GM18526 (cell line): ENCODE measurements around the gene SNCA.

Experiments used
- POLR2A ChIP-seq: IDR thresholded peaks from 3 replicates; pipeline ENCODE4 v1.6.1; 2011; ENCODE audit not compliant: insufficient read length; ENCODE audit errors: extremely low read depth

The SNCA gene

DNA sequence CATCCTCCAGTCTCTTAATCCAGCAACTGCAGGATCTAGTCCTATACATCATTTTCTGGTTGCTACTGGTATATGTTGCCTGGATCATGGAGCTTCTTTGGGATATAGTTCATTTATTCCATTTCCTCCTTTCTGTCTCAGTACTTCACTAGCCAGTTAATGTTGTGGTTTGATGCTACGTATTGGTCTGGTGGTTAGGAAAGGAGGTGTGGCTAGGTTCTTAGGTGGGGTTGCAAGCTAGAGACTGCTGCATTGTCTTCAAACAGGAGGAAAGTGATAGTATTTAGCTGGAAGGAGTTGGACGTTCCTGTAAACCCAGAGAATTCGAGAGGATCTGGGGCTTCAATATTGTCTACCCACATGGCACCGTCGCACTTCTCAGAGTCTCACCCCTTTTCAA lies 129.5 kb downstream of the SNCA start:
- TF ChIP-seq POLR2A = no peak

DNA sequence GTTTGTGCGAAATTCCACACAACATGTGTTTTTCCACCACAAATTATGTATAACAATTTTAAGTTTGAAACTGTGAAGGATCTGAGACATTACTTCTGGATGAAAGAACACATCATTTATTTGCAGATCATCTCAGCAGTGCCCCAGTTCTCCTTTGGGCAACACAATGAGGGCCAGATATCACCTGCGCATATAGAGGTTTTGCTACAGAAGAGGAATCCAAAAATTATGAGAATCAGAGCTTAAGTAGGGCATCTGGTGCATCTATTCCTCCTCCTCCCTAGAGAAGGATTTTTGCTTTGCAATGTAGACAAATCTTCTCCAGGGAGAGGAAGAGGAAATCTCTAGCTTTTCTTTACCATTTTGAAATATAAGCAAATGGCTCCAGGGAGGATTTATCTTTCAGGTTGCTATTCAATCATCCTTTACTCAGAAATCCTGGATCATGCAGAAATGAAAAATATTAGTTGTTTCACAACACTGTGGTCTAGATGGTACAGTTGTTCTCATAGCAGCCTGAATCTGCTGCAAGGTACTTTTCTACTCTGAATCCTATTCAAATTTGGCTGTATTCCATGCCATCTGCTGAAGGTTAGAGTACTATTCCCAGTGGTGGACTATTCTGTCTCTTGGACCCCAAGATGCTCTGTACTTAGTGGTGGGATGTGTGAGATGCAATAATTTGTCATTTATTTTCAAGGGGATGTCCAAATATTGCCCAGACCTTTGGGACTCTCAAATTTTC lies 132.1 kb downstream of the SNCA start:
- no peak for TF ChIP-seq POLR2A

DNA sequence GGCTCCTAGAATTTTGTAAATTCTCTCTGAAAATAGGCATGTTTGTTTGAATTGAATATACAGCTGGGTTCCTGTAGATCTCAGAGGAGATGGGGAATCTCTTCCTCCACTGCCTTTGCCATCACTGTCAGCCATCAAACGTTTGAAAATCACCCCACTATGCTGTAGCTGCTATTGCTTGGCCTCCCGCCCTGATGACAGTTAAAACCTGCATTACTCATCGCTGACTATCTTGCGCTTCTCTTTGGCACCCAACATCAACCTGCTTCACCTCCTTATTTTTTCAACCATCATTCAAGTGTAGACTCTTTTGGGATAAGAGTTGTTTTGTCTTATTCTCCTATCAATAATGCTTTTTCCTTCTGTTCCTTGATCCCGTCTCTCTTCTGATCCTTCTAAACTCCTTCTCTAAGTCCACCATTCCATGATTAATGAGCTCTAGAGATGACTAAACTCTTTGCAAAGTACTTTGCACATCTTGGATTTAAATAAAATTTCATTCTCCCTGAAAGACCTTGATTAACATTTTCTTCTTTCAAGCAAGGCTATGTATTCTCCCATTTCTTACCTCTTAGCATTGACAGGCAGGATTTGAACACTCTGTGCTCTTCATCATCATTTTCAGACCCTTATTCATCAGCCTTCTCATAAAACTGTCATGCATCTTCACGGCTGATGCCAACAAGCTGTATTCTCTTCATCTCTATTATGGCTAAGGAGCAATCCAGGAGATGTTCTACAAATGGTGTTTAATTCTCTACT lies 133.0 kb downstream of the SNCA start:
- TF ChIP-seq POLR2A = no peak

DNA sequence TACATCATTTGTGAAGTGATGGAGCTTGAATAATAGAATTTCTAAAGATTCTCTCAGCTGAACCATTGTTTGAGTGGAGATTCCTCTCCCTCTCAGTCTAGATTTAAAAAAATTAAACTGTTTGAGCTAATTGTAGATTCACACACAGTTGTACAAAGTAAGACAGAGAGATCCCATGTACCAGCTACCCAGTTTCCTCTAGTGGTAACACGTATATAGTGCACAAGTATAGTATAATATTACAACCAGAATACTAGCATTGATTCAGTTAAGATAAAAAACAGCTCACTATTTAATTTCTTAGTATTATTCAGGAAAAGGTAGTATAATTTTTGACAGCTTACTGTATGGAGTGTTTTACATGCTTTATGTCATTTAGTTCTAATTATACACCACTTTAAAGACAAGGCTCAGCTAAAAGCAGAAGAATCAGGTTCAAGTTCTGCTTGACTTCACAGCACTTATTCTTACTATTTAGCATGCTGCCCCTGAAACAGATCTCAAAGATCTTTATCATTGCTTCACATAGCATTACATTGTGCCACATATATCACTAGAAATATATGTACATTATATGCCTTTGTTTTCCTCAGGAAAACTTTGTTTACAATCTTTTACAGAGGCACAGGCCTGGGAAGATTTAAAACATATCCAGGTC lies 136.1 kb downstream of the SNCA start:
- TF ChIP-seq POLR2A = no peak

DNA sequence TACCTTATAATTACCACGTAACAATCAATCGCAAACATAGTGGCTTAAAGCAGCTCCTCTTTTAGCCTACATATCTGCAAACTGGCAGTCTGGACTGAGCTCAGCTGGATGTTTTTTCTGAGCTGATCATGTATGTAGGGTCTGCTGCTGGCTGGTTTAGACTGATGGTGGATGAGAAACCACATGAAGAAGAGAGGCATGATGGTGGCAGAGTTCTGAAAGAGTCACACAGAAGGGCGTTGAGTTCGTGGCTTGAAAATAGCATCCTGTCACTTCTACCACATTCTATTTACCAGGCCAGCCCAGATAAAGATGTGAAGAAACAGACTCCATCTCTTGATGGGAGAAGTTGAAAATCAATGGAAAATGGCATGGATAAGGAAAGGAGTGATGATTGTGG lies 151.3 kb downstream of the SNCA start:
- no peak for TF ChIP-seq POLR2A

DNA sequence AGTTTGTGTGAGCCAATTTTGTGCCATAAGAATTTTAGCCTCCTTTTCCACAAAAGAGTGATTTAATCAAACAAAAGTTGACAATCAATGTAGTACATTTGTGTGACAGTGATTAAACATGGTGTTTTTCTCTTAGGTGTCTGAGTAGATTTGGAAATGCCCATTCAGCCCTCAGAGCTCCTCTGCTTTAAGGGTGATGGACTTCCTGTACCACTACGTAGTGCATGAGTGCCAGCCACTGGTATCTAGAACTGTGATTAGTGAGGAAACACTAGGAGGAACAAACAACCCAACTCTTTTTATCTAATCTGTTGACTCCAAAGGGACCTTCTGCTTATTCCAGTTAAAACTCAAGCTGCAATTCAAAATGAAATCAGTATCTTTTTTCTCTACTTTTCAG lies 151.7 kb downstream of the SNCA start:
- no peak for TF ChIP-seq POLR2A

GRCh38 chr4:89684536-89684935 lies 152.4 kb downstream of the SNCA start:
- no peak for TF ChIP-seq POLR2A

GRCh38 chr4:89682808-89683207 lies 154.2 kb downstream of the SNCA start:
- TF ChIP-seq POLR2A = no peak

- TF ChIP-seq POLR2A = no peak
Observed at GRCh38 chr4:89681671-89682070, 155.3 kb downstream of the SNCA start.

- no peak for TF ChIP-seq POLR2A
Observed at GRCh38 chr4:89681219-89681618, 155.7 kb downstream of the SNCA start.

GRCh38 chr4:89674876-89675459 lies 162.0 kb downstream of the SNCA start:
- no peak for TF ChIP-seq POLR2A
